Colonic mucosa (tissue), 4 donors: Measurements from ENCODE around the gene GPR26. TPM values are rescaled to one million over a fixed set of nuclear protein-coding genes. Genes with fewer than 3 reads are reported as not detected.

ENCODE experiments used
- DNase-seq: peaks from one replicate; pipeline ENCODE4 v3.0.0-alpha.2; 2020
- H3K27ac ChIP-seq: fragments of 200-600 bp; one replicate; pipeline ENCODE4 v1.8.0; 2021
- H3K27me3 ChIP-seq: fragments of 200-600 bp; one replicate; pipeline ENCODE4 v1.8.0; 2021
- H3K36me3 ChIP-seq: fragments of 200-600 bp; one replicate; pipeline ENCODE4 v1.8.0; 2021
- H3K4me1 ChIP-seq: fragments of 200-600 bp; one replicate; pipeline ENCODE4 v1.8.0; 2021; ENCODE audit warnings: mild to moderate bottlenecking
- H3K4me3 ChIP-seq: fragments of 200-600 bp; one replicate; pipeline ENCODE4 v1.8.0; 2021
- H3K9ac ChIP-seq, 2 donors: one replicate each; pipeline ENCODE4 v1.7.0; 2013; ENCODE audit warnings: control low read depth in 2 of 2, low read depth in 2 of 2, low read length in 2 of 2
- H3K9me3 ChIP-seq: fragments of 200-600 bp; one replicate; pipeline ENCODE4 v1.8.0; 2021
- intact Hi-C: fragments of 100-400 bp; cut with DNase I; formaldehyde crosslinking; loops from one replicate; pipeline ENCODE4 v1.14.1; 2022
- total RNA-seq, 2 donors: library from RNA; stranded (reverse); fragmentation: NEBNext Ultra II Directional in 1 of 2; extraction: Animal tissue kit (Norgen Biotek cat#: 25700) in 1 of 2; gene quantifications; one replicate each; pipeline ENCODE4 v1.2.1, GENCODE V29; 2021
- TF ChIP-seq, protein P1 (sequence below): fragments of 200-600 bp; IDR thresholded peaks from one replicate; pipeline ENCODE4 v1.8.0; 2022; ENCODE audit warnings: antibody characterized with exemption, mild to moderate bottlenecking
- donor health status: healthy.
- donor health status: DM: no; HTN: no; CAD: no.
- donor health status: DM: no; HTN: no; CAD: no.

Gene GPR26
- total RNA-seq, 2 donors from 2014 or later: not detected

DNA sequence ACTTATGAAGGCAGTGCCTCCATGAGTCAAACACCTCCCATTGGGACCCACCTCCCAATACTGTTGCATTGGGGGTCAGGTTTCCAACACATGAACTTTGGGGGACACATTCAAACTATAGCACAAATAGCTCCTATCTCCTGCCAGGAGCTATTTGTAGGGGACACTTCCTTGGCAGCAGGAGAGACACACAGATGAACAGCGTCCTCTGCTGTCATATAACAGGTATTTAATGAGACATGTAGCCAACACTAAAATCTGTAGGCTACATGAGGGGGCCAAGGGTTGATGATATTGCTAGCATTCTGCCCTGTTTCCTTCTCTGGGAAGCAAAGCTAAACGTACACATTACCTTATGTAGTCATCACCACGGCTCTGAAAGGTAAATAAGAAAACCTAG lies 2.6 kb upstream of the GPR26 start:
- intact Hi-C loops: no loop called here
- DNase-seq: no peak
- H3K36me3 ChIP-seq: no peaks in the 10 kb centered on the region

DNA sequence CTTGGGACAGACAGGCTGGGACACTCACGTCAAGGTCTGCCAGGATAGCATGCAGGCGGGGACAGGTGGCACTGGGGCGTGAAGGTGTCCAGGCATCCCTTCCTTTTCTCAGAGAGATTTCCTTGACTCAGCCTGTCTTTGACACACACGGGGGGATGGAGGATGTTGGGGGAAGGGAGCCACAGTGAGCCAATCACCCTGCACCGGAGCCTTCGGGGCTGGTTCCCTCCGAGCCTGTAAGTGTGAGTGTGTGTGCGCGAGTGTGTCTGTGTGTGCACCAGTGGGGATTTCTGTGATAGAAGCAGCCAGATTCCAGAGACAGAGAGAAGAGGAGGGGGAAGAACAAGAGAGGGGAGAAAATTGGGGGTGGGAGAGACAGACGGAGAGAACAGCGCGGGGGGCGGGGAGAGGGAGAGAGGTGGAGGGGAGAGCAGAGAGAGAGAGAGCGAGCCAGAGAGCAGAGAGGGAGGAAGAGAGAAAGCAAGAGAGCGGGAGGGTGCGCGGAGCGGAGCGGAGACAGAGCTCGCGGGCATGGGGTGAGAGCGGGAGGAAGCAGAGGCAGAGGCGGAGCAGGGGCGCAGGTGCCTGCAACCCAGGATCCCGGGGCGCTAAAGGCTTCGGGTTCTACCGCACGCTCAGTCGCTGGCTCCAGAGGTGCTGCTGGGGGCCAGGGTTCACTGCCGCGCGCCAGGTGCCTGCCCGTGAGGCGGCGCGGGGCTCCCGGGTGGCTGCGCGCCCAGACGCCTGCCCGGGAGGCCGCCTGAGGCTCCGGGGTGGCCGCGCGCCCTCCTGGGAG lies 466 bp upstream of the GPR26 start:
- Histone ChIP-seq H3K4me3 (no peak overlapping the region), H3K9ac (no peak overlapping the region), H3K9me3 (no peaks in the 10 kb centered on the region), H3K27me3 (peaks cover 17% of the 10 kb centered on the region), H3K4me1 (no peaks in the 10 kb centered on the region), H3K36me3 (no peaks in the 10 kb centered on the region), H3K27ac (no peak overlapping the region)
- TF ChIP-seq, protein P1, sequence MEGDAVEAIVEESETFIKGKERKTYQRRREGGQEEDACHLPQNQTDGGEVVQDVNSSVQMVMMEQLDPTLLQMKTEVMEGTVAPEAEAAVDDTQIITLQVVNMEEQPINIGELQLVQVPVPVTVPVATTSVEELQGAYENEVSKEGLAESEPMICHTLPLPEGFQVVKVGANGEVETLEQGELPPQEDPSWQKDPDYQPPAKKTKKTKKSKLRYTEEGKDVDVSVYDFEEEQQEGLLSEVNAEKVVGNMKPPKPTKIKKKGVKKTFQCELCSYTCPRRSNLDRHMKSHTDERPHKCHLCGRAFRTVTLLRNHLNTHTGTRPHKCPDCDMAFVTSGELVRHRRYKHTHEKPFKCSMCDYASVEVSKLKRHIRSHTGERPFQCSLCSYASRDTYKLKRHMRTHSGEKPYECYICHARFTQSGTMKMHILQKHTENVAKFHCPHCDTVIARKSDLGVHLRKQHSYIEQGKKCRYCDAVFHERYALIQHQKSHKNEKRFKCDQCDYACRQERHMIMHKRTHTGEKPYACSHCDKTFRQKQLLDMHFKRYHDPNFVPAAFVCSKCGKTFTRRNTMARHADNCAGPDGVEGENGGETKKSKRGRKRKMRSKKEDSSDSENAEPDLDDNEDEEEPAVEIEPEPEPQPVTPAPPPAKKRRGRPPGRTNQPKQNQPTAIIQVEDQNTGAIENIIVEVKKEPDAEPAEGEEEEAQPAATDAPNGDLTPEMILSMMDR: no peak
- intact Hi-C loops: no loop called here
- no peak for DNase-seq

More for the DNA sequence above, 2.6 kb upstream of the GPR26 start:
- TF ChIP-seq, protein P1: no peak
- H3K27me3 ChIP-seq: peaks cover 17% of the 10 kb centered on the region
- no peak overlapping the region for H3K4me3 ChIP-seq
- no peak overlapping the region for H3K9ac ChIP-seq
- no peak overlapping the region for H3K27ac ChIP-seq
- H3K4me1 ChIP-seq: no peaks in the 10 kb centered on the region
- H3K9me3 ChIP-seq: no peaks in the 10 kb centered on the region

DNA sequence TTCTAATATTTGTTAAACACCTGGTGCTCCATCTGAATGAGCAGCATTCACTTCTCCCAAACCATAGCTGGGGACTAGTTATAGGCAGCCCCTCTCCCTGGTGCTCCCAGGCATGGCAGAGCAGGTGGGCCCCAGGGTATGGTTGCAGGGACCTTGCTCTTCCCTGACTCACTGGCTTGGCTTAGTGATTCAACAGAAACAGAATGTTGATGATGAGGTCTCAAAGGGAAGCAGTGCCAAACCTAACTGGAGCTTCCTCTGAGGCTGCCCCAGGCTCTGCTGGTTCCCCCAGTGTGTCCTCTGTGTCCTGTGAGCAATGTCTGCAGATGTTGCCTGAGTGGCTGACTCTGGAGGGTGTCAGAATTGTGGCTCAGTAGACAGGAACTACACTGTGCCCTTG lies 3.7 kb downstream of the GPR26 start:
- Histone ChIP-seq H3K4me3 (no peak overlapping the region), H3K4me1 (no peaks in the 10 kb centered on the region), H3K27ac (no peak overlapping the region), H3K27me3 (peaks cover 12% of the 10 kb centered on the region), H3K36me3 (no peaks in the 10 kb centered on the region), H3K9me3 (no peaks in the 10 kb centered on the region), H3K9ac (no peak overlapping the region)
- intact Hi-C loops: no loop called here
- TF ChIP-seq, protein P1: no peak
- DNase-seq: no peak

DNA sequence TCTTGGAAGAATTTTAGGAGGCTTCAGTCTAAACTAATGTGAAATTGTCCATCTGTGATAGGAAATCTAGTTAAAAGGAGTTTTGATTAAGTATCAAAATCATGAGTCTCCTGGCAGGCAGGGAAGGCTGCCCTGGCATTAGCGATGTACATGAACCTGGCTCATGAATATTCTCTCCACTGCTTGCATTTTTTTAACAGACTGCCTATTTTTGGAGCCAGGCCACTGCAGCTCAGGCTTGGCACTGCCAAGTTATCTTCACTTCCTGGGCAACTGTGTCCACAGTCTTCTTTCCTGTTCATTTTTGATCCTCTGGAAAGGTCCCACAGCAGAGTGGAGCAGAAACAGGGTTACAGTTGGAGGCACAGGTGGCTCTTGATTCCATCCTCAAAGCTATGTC lies 7.0 kb downstream of the GPR26 start:
- TF ChIP-seq, protein P1: no peak
- no peak overlapping the region for H3K4me3 ChIP-seq
- H3K9ac ChIP-seq: no peak overlapping the region
- no peak overlapping the region for H3K27ac ChIP-seq
- no peaks in the 10 kb centered on the region for H3K9me3 ChIP-seq
- H3K4me1 ChIP-seq: no peaks in the 10 kb centered on the region
- intact Hi-C loops: no loop called here
- DNase-seq: no peak
- H3K36me3 ChIP-seq: no peaks in the 10 kb centered on the region
- H3K27me3 ChIP-seq: no peaks in the 10 kb centered on the region

DNA sequence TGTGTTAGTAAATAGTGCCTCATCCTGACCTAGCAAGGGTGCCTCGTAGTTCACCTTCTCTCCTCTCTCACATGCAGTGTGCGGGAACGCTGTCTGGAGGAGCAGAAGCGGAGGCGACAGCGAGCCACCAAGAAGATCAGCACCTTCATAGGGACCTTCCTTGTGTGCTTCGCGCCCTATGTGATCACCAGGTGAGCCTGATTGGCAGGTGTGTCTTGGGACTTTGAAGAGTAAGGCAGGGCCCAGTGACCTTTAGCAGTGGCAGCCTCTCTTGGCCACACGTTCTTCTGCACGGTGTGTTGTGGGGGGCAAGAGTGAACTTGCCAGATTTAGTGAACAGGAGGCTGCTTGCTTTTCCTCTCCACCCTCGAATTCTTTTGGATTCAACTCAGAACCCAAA lies 8.6 kb downstream of the GPR26 start:
- DNase-seq: no peak
- Histone ChIP-seq H3K27ac (no peak overlapping the region), H3K36me3 (no peaks in the 10 kb centered on the region), H3K27me3 (no peaks in the 10 kb centered on the region), H3K4me1 (no peaks in the 10 kb centered on the region), H3K4me3 (no peak overlapping the region), H3K9ac (no peak overlapping the region), H3K9me3 (no peaks in the 10 kb centered on the region)
- intact Hi-C loops: no loop called here
- TF ChIP-seq, protein P1: no peak
